ENCODE results near the gene ZBTB8A. TPM values are rescaled to one million over a fixed set of nuclear protein-coding genes. Genes with fewer than 3 reads are reported as not detected.

The ZBTB8A gene
- total RNA-seq, 2 experiments from 2014 or later: 0.16 TPM; not detected in 1

- ChIA-PET CTCF (interaction anchor here (0.7 to 1.7 kb wide), 3 partner anchors 54 to 131 kb away, joined by 3 to 8 read pairs (median 4); no protein-coding TSS in a partner anchor), POLR2A (interaction anchor here (0.7 to 3.1 kb wide), 15 partner anchors 8 to 257 kb away, joined by 3 to 17 read pairs (median 4); partner anchors contain the start of genes BSDC1, S100PBP and YARS1)
- DNase-seq (no peak), ATAC-seq (peak; percentile 0)
- Mint-ChIP-seq H3K4me1 (ENCODE audit: low read depth) (peaks cover 40% of the 10 kb centered on the region), H3K9me3 (no peaks in the 10 kb centered on the region), H3K27me3 (no peaks in the 10 kb centered on the region), H3K27ac (peak overlapping the region; percentile 100), H3K36me3 (ENCODE audit: low read depth) (peaks cover 53% of the 10 kb centered on the region), H3K4me3 (peak overlapping the region; percentile 99)
- intact Hi-C loops (cut with micrococcal nuclease): no loop called here
- TF ChIP-seq CTCF (IDR thresholded peaks at IDR 0.05): no peak
Observed at GRCh38 chr1:32651461-32652073, 112.3 kb downstream of the ZBTB8A start.

GRCh38 chr1:32652244-32652962 lies 113.2 kb downstream of the ZBTB8A start:
- H3K36me3 Mint-ChIP-seq (ENCODE audit: low read depth): peaks cover 58% of the 10 kb centered on the region
- H3K27ac Mint-ChIP-seq: peak overlapping the region; percentile 100
- H3K27me3 Mint-ChIP-seq: no peaks in the 10 kb centered on the region
- peaks cover 43% of the 10 kb centered on the region for H3K4me1 Mint-ChIP-seq (ENCODE audit: low read depth)
- TF ChIP-seq CTCF (IDR thresholded peaks at IDR 0.05): no peak
- intact Hi-C loops (cut with micrococcal nuclease): no loop called here
- peak overlapping the region; percentile 99 for H3K4me3 Mint-ChIP-seq
- no peak for ATAC-seq
- DNase-seq: no peak
- POLR2A ChIA-PET: interaction anchor here (0.6 to 3.1 kb wide), 3 partner anchors 13 to 437 kb away, joined by 3 to 17 read pairs (median 7); partner anchors contain the start of genes S100PBP and YARS1
- CTCF ChIA-PET: no interaction called here
- no peaks in the 10 kb centered on the region for H3K9me3 Mint-ChIP-seq

Other genes starting within 250 kb of the ZBTB8A start
- 100 to 1,000 TPM; 126 to 127 TPM for gene HDAC1, start 247.3 kb upstream of the ZBTB8A start, total RNA-seq
- gene MARCKSL1, start 203.2 kb upstream of the ZBTB8A start, total RNA-seq: 10 to 100 TPM; 31.2 to 33.5 TPM
- 1 to 10 TPM; 4.6 to 5.5 TPM for gene FAM229A, start 176.9 kb upstream of the ZBTB8A start, total RNA-seq
- gene TSSK3, start 176.9 kb upstream of the ZBTB8A start, total RNA-seq: under 1 TPM; 0.85 to 0.90 TPM
- 10 to 100 TPM; 30.6 to 33.3 TPM for gene BSDC1, start 145.0 kb upstream of the ZBTB8A start, total RNA-seq
- not detected for gene ZBTB8B, start 74.4 kb upstream of the ZBTB8A start, total RNA-seq
- 10 to 100 TPM; 53.4 to 57.6 TPM for gene ZBTB8OS, start 111.1 kb downstream of the ZBTB8A start, total RNA-seq
- gene RBBP4, start 111.8 kb downstream of the ZBTB8A start, total RNA-seq: 100 to 1,000 TPM; 308 to 318 TPM
- not detected for gene SYNC, start 163.3 kb downstream of the ZBTB8A start, total RNA-seq

All from activated CD8-positive, alpha-beta T cell treated with anti-CD3 and anti-CD28 coated beads for 36 hours (primary cell).